IMR-90 (cell line): ENCODE results near the gene IRX1. TPM values are rescaled to one million over a fixed set of nuclear protein-coding genes. Genes with fewer than 3 reads are reported as not detected.

Source experiments
- ATAC-seq: fragments of 200-7000 bp; cut with Tn5 transposase; 2 replicates; pipeline ENCODE4 v1.9.1; 2020; ENCODE audit warnings: low read depth, mild to moderate bottlenecking, moderate library complexity
- BruUV-seq: library from RNA; stranded (reverse); fragments of 400-500 nt; replicated peaks from 2 replicates; lab custom pipeline; 2021; lab: Mats Ljungman, UMichigan
- CTCF ChIA-PET: fragments of 300-600 bp; formaldehyde crosslinking; extraction: SDS; loops from one replicate; lab custom pipeline; 2021; ENCODE audit warnings: antibody characterized with exemption; lab: Yijun Ruan, JAX
- POLR2A ChIA-PET: fragments of 300-600 bp; sonication (Branson Sonifier 250); formaldehyde crosslinking; loops from one replicate; lab custom pipeline; 2022; ENCODE audit warnings: antibody characterized with exemption; ENCODE audit not compliant: unreplicated experiment; lab: Charles Lee
- DNase-seq: peaks from one replicate; pipeline ENCODE4 v3.0.0; 2013
- H2AFZ ChIP-seq: replicated peaks from 2 replicates; pipeline ENCODE3; 2013; ENCODE audit warnings: low read length, mild to moderate bottlenecking; ENCODE audit not compliant: poor library complexity
- H2AK5ac ChIP-seq: 2 replicates; pipeline ENCODE4 v1.6.1; 2013; ENCODE audit warnings: low read depth, low read length, inconsistent platforms
- H2AK9ac ChIP-seq: replicated peaks from 2 replicates; pipeline ENCODE3; 2013; ENCODE audit warnings: mild to moderate bottlenecking, low read depth, low read length, moderate library complexity; ENCODE audit not compliant: poor library complexity
- H2BK120ac ChIP-seq: 2 replicates; pipeline ENCODE4 v1.6.1; 2013; ENCODE audit warnings: low read depth, low read length, inconsistent platforms
- H2BK15ac ChIP-seq: 3 replicates; pipeline ENCODE4 v1.6.1; 2013; ENCODE audit warnings: low read depth, low read length, inconsistent platforms
- H2BK20ac ChIP-seq: 2 replicates; pipeline ENCODE4 v1.6.1; 2013; ENCODE audit warnings: low read depth, mild to moderate bottlenecking, inconsistent platforms, low read length, moderate library complexity
- H2BK5ac ChIP-seq: 2 replicates; pipeline ENCODE4 v1.6.1; 2013; ENCODE audit warnings: mild to moderate bottlenecking, low read depth, low read length, inconsistent platforms; ENCODE audit not compliant: poor library complexity, severe bottlenecking
- H3K14ac ChIP-seq: replicated peaks from 2 replicates; pipeline ENCODE4 v1.6.1; 2013; ENCODE audit warnings: low read depth, low read length, inconsistent platforms
- H3K18ac ChIP-seq: 2 replicates; pipeline ENCODE4 v1.6.1; 2013; ENCODE audit warnings: low read depth, low read length, control low read depth
- H3K23ac ChIP-seq: 2 replicates; pipeline ENCODE4 v1.6.1; 2013; ENCODE audit warnings: low read depth, low read length, inconsistent platforms
- H3K27ac ChIP-seq: 2 replicates; pipeline ENCODE4 v1.5.1; 2013; ENCODE audit warnings: mild to moderate bottlenecking, control low read depth, low read length; ENCODE audit not compliant: insufficient read depth
- H3K27me3 ChIP-seq: 2 replicates; pipeline ENCODE4 v1.6.1; 2013; ENCODE audit warnings: low read length; ENCODE audit not compliant: control insufficient read depth, insufficient read depth
- H3K36me3 ChIP-seq: 2 replicates; pipeline ENCODE4 v1.6.1; 2013; ENCODE audit warnings: low read length, mixed read lengths; ENCODE audit not compliant: control insufficient read depth, insufficient read depth
- H3K4ac ChIP-seq: 2 replicates; pipeline ENCODE4 v1.6.1; 2013; ENCODE audit warnings: low read depth, low read length, inconsistent platforms
- H3K4me1 ChIP-seq: 2 replicates; pipeline ENCODE4 v1.6.1; 2013; ENCODE audit warnings: low read length, mixed read lengths; ENCODE audit not compliant: control insufficient read depth, insufficient read depth
- H3K4me2 ChIP-seq: 2 replicates; pipeline ENCODE4 v1.6.1; 2013; ENCODE audit warnings: low read depth, mild to moderate bottlenecking, control low read depth, low read length, moderate library complexity
- H3K4me3 ChIP-seq: 2 replicates; pipeline ENCODE4 v1.5.1; 2013; ENCODE audit warnings: low read depth, mild to moderate bottlenecking, control low read depth, low read length, moderate library complexity; ENCODE audit not compliant: insufficient read depth
- H3K56ac ChIP-seq: 2 replicates; pipeline ENCODE4 v1.6.1; 2013; ENCODE audit warnings: low read length, inconsistent platforms; ENCODE audit not compliant: insufficient read depth; ENCODE audit errors: extremely low read depth
- H3K79me1 ChIP-seq, 2 experiments: 2 replicates each; pipeline ENCODE4 v1.6.1; 2013; ENCODE audit warnings: low read length in 2 of 2, inconsistent platforms in 1 of 2, low read depth in 1 of 2
- H3K9ac ChIP-seq: 2 replicates; pipeline ENCODE4 v1.6.1; 2013; ENCODE audit warnings: low read depth, low read length, control low read depth
- H3K9me1 ChIP-seq: 2 replicates; pipeline ENCODE4 v1.6.1; 2013; ENCODE audit warnings: low read length, inconsistent platforms; ENCODE audit not compliant: insufficient read depth
- H3K9me3 ChIP-seq: 2 replicates; pipeline ENCODE4 v1.6.1; 2013; ENCODE audit warnings: low read length; ENCODE audit not compliant: control insufficient read depth, insufficient read depth
- H4K20me1 ChIP-seq: 2 replicates; pipeline ENCODE4 v1.6.1; 2013; ENCODE audit warnings: low read length, inconsistent platforms; ENCODE audit not compliant: insufficient read depth
- H4K5ac ChIP-seq: 2 replicates; pipeline ENCODE4 v1.6.1; 2013; ENCODE audit warnings: mild to moderate bottlenecking, low read depth, low read length, control low read depth
- H4K8ac ChIP-seq, 2 experiments: 2 replicates each; pipeline ENCODE4 v1.6.1; 2013; ENCODE audit warnings: low read depth in 2 of 2, low read length in 2 of 2, control low read depth in 1 of 2, inconsistent platforms in 1 of 2
- H4K91ac ChIP-seq: 2 replicates; pipeline ENCODE4 v1.6.1; 2013; ENCODE audit warnings: low read depth, low read length, inconsistent platforms; ENCODE audit not compliant: insufficient read depth
- CHD1 ChIP-seq: IDR thresholded peaks from 2 replicates; pipeline ENCODE4 v1.6.1; 2012; ENCODE audit warnings: low read depth, low read length, improper control_type of control experiment
- CTCF ChIP-seq: conservative IDR thresholded peaks from 2 replicates; pipeline ENCODE4 v1.5.1; 2012; ENCODE audit warnings: mild to moderate bottlenecking, low read depth, low read length, improper control_type of control experiment
- MAZ ChIP-seq: IDR thresholded peaks from 2 replicates; pipeline ENCODE4 v1.6.1; 2012; ENCODE audit warnings: low read depth, mild to moderate bottlenecking, low read length, improper control_type of control experiment, moderate library complexity, borderline replicate concordance
- USF2 ChIP-seq: fragments of 150-350 bp; IDR thresholded peaks from 2 replicates; pipeline ENCODE4 v1.6.1; 2017; ENCODE audit warnings: mild to moderate bottlenecking, antibody characterized with exemption, low read length, low read depth
- WGBS, 2 experiments: methylation state at CpG; one replicate each; pipeline versions ENCODE4 v1.1.5 to v1.1.7; 2013; ENCODE audit warnings: missing lambda C conversion rate in 2 of 2; ENCODE audit not compliant: insufficient read length in 1 of 2; ENCODE audit errors: extremely low coverage in 2 of 2; 5-methylcytosine and 5-hydroxymethylcytosine counted together
- dilution Hi-C: fragments of 300-500 bp; cut with HindIII; formaldehyde crosslinking; loops from one replicate; pipeline ENCODE4 v1.14.3; 2018; ENCODE audit warnings: low sequenced_read_pairs; ENCODE audit not compliant: unreplicated experiment
- in situ Hi-C: fragments of 300-500 bp; cut with MboI; formaldehyde crosslinking; loops from 3 replicates; pipeline ENCODE4 v1.14.3; 2019; ENCODE audit warnings: low sequenced_read_pairs, inconsistent platforms, mixed read lengths
- intact Hi-C: fragments of 100-400 bp; cut with micrococcal nuclease; formaldehyde crosslinking; loops from 2 replicates; pipeline ENCODE4 v1.10.0; 2022
- polyA plus RNA-seq, 3 experiments: library from polyadenylated mRNA; depleted of rRNA; stranded (reverse); fragments of >200 nt; gene quantifications; 2 replicates each; pipeline ENCODE4 v1.2.3, GENCODE V29; 2012; ENCODE audit warnings: low replicate concordance in 1 of 3
- total RNA-seq: library from RNA; depleted of rRNA; stranded (reverse); fragments of >200 nt; gene quantifications from 2 replicates; pipeline ENCODE4 v1.2.3, GENCODE V29; 2012

IRX1 gene
- total and polyA plus RNA-seq, 2 of the 4 experiments (the other 2 are of a cell fraction), result not detected

- no peak overlapping the region for H2BK20ac ChIP-seq
- ChIA-PET POLR2A (no interaction called here), CTCF (no interaction called here)
- TF ChIP-seq CTCF, result no peak
- TF ChIP-seq CHD1, result no peak
- no peak for TF ChIP-seq USF2
- TF ChIP-seq MAZ, result no peak
- no peak overlapping the region for H2AFZ ChIP-seq
- DNase-seq, result no peak
- no TSS peak for BruUV-seq
- no peak overlapping the region for H2AK9ac ChIP-seq
- dilution Hi-C loops (no loop called here), in situ Hi-C loops (no loop called here), intact Hi-C loops (no loop called here)
- no peaks in the 10 kb centered on the region for H3K79me1 ChIP-seq
- H3K4me1 ChIP-seq, result no peaks in the 10 kb centered on the region
- H3K4ac ChIP-seq, result no peak overlapping the region
- H3K4me3 ChIP-seq, result no peak overlapping the region
- peaks cover 22% of the 10 kb centered on the region for H3K9me3 ChIP-seq
- no peak overlapping the region for H3K18ac ChIP-seq
- H4K8ac ChIP-seq, result no peak overlapping the region
- H2AK5ac ChIP-seq, result no peak overlapping the region
- H3K23ac ChIP-seq, result no peak overlapping the region
- no peak overlapping the region for H2BK5ac ChIP-seq
- no peak overlapping the region for H3K14ac ChIP-seq
- H2BK15ac ChIP-seq, result no peak overlapping the region
- no peak overlapping the region for H4K5ac ChIP-seq
- no CpG with 5 or more reads among the region's 4 CpGs for WGBS, 2 experiments
- no peak for ATAC-seq
- H3K27me3 ChIP-seq, result no peaks in the 10 kb centered on the region
- no peak overlapping the region for H3K4me2 ChIP-seq
- no peak overlapping the region for H3K27ac ChIP-seq
- H3K9ac ChIP-seq, result no peak overlapping the region
- no peaks in the 10 kb centered on the region for H3K9me1 ChIP-seq
- H3K36me3 ChIP-seq, result no peaks in the 10 kb centered on the region
- H3K56ac ChIP-seq, result no peak overlapping the region
- no peak overlapping the region for H4K91ac ChIP-seq
- H4K20me1 ChIP-seq, result no peaks in the 10 kb centered on the region
- no peak overlapping the region for H2BK120ac ChIP-seq
These were observed 30.0 kb downstream of the IRX1 start for GRCh38 chr5:3625626-3626025.
